OCI-LY7 (cell line): Measurements from ENCODE around the gene PPIAL4G.
"Not testable (repeated sequence)": the region's sequence is repeated elsewhere in the genome, so short reads cannot be mapped to it uniquely, and the experiment has no call there.

ENCODE experiments used
- EZH2phosphoT487 ChIP-seq: fragments of 200-600 bp; sonication (generic); IDR thresholded peaks from 2 replicates; pipeline ENCODE4 v1.6.1; 2018; ENCODE audit warnings: low read depth, borderline replicate concordance, mild to moderate bottlenecking, mixed run types, antibody characterized with exemption, low read length, moderate library complexity, mixed read lengths
- TF ChIP-seq, protein P1 (sequence below): fragments of 200-600 bp; sonication (generic); conservative IDR thresholded peaks from 2 replicates; pipeline ENCODE4 v1.5.1; 2014; ENCODE audit warnings: mild to moderate bottlenecking, antibody characterized with exemption, low read length, moderate library complexity, mixed read lengths

GRCh38 chr1:148458398-148458797, 24.7 kb downstream of the PPIAL4G start:
- TF ChIP-seq EZH2phosphoT487 = not testable (repeated sequence)
- TF ChIP-seq, protein P1, sequence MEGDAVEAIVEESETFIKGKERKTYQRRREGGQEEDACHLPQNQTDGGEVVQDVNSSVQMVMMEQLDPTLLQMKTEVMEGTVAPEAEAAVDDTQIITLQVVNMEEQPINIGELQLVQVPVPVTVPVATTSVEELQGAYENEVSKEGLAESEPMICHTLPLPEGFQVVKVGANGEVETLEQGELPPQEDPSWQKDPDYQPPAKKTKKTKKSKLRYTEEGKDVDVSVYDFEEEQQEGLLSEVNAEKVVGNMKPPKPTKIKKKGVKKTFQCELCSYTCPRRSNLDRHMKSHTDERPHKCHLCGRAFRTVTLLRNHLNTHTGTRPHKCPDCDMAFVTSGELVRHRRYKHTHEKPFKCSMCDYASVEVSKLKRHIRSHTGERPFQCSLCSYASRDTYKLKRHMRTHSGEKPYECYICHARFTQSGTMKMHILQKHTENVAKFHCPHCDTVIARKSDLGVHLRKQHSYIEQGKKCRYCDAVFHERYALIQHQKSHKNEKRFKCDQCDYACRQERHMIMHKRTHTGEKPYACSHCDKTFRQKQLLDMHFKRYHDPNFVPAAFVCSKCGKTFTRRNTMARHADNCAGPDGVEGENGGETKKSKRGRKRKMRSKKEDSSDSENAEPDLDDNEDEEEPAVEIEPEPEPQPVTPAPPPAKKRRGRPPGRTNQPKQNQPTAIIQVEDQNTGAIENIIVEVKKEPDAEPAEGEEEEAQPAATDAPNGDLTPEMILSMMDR = not testable (repeated sequence)
